ENCODE measurements around the gene TFE3.

The TFE3 gene

GRCh38 chrX:49066690-49067089 lies 23.5 kb upstream of the TFE3 start:
- DNase-seq (ENCODE audit: low read depth): no peak
- H3K4me3 ChIP-seq (ENCODE audit: low read length): no peak overlapping the region
- TF ChIP-seq CTCF (conservative IDR thresholded peaks at IDR 0.05; ENCODE audit: low read depth, low read length): no peak

DNA sequence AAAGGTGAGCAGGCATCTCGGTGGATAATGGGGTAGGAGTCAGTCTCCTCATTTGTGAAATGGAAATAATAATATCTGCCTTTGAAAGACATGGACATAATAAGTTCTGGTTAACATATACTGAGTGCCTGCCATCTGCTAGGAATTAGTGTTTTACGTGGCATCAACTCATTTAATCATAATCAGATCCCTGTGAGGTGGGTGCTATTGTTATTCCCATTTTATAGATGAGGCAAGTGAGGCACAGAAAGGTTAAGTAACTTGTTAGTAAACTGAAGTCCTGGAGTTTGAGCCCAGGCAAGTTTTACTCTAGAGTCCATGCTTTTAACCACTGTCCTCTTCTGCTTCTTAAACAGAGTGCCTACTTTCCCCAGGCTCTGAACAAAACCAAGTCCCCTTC lies 23.1 kb upstream of the TFE3 start:
- no peak for DNase-seq (ENCODE audit: low read depth)
- no peak overlapping the region for H3K4me3 ChIP-seq (ENCODE audit: low read length)
- TF ChIP-seq CTCF (conservative IDR thresholded peaks at IDR 0.05; ENCODE audit: low read depth, low read length): no peak

DNA sequence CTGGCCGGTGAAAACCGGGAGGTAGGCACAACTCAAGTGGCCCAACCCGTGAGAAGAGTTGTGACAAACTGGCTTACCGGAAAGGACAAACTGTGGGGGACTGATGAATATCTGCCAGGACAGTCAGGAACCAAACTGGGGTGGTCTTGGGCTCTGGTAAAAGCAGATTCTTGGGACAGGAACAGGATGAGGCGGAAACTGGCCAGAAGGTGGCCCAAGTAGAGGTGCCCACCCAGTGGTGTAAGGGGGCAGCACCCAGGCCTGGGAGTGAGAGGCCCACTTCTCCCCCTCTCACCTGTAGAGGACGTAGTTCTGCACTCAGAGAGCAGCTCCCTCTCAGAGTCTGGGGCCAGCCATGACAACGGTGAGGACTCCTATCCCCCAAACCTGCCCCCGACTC lies 21.6 kb upstream of the TFE3 start:
- no peak for TF ChIP-seq CTCF (conservative IDR thresholded peaks at IDR 0.05; ENCODE audit: low read depth, low read length)
- DNase-seq (ENCODE audit: low read depth): no peak
- no peak overlapping the region for H3K4me3 ChIP-seq (ENCODE audit: low read length)

DNA sequence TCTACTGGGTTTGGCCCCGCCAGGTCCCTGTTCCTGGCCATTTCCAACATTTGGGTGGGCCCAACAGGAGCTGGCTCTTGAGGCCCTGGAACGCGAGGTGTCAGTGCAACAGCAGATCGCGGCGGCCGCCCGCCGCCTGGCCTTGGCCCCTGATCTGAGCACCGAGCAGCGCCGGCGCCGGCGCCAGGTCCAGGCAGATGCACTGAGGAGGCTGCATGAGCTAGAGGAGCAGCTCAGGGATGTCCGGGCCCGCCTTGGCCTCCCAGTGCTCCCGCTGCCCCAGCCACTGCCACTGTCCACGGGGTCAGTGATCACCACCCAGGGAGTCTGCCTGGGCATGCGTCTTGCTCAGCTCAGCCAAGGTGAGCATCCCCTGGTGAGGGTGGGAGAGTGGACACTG lies 21.1 kb upstream of the TFE3 start:
- no peak for DNase-seq (ENCODE audit: low read depth)
- no peak for TF ChIP-seq CTCF (conservative IDR thresholded peaks at IDR 0.05; ENCODE audit: low read depth, low read length)
- H3K4me3 ChIP-seq (ENCODE audit: low read length): no peak overlapping the region

- H3K4me3 ChIP-seq (ENCODE audit: low read length): no peak overlapping the region
- no peak for DNase-seq (ENCODE audit: low read depth)
- TF ChIP-seq CTCF (conservative IDR thresholded peaks at IDR 0.05; ENCODE audit: low read depth, low read length): no peak
Observed at GRCh38 chrX:49063715-49064114, 20.6 kb upstream of the TFE3 start.

- no peak overlapping the region for H3K4me3 ChIP-seq (ENCODE audit: low read length)
- no peak for DNase-seq (ENCODE audit: low read depth)
- TF ChIP-seq CTCF (conservative IDR thresholded peaks at IDR 0.05; ENCODE audit: low read depth, low read length): no peak
Observed at GRCh38 chrX:49061916-49062315, 18.8 kb upstream of the TFE3 start.

- no peak overlapping the region for H3K4me3 ChIP-seq (ENCODE audit: low read length)
- TF ChIP-seq CTCF (conservative IDR thresholded peaks at IDR 0.05; ENCODE audit: low read depth, low read length): no peak
- no peak for DNase-seq (ENCODE audit: low read depth)
Observed at GRCh38 chrX:49061490-49061889, 18.3 kb upstream of the TFE3 start.

Measured in retinal pigment epithelial cell (primary cell).